Measurements from ENCODE around the gene HLA-E.

GRCh38 chr6:30520522-30520921, 31.2 kb downstream of the HLA-E start:
- TF ChIP-seq CTCF (IDR thresholded peaks at IDR 0.05) (no peak), POLR2A (IDR thresholded peaks at IDR 0.05) (no peak), EP300 (IDR thresholded peaks at IDR 0.05) (no peak)
